ENCODE results near the gene FNBP1L. TPM values are rescaled to one million over a fixed set of nuclear protein-coding genes. Genes with fewer than 3 reads are reported as not detected.

FNBP1L gene
- total and polyA plus RNA-seq, 8 donors, result 10.1 to 32.4 (median 16.0) TPM

GRCh38 chr1:93602101-93602500 lies 154.2 kb downstream of the FNBP1L start:
- peak in 1 of 6 donors; percentile 28 for DNase-seq
- Histone ChIP-seq H3K27ac (no peak overlapping the region), H3K4me3 (no peak overlapping the region), H3K36me3 (no peaks in the 10 kb centered on the region), H3K9me3 (no peaks in the 10 kb centered on the region), H3K4me1 (peaks cover 0 to 4% (median 0%) of the 10 kb centered on the region in 3 donors), H3K27me3 (no peaks in the 10 kb centered on the region)
- no peak for ATAC-seq
- TF ChIP-seq CTCF (IDR thresholded peaks at IDR 0.05), result no peak
- 94 to 97% methylated on average over 4 of the region's 4 CpGs for WGBS, 2 donors
- FAIRE-seq, result no peak
- intact Hi-C loops (cut with DNase I), result no loop called here

GRCh38 chr1:93603106-93603505 lies 155.2 kb downstream of the FNBP1L start:
- Histone ChIP-seq H3K4me1 (peaks cover 0 to 4% (median 0%) of the 10 kb centered on the region in 3 donors), H3K4me3 (no peak overlapping the region), H3K36me3 (no peaks in the 10 kb centered on the region), H3K9me3 (no peaks in the 10 kb centered on the region), H3K27ac (no peak overlapping the region), H3K27me3 (no peaks in the 10 kb centered on the region)
- 79 to 89% methylated on average over 3 of the region's 3 CpGs for WGBS, 2 donors
- TF ChIP-seq CTCF (IDR thresholded peaks at IDR 0.05), result no peak
- FAIRE-seq (no peak), ATAC-seq (no peak), DNase-seq (no peak)
- intact Hi-C loops (cut with DNase I), result no loop called here

GRCh38 chr1:93603601-93604000 lies 155.7 kb downstream of the FNBP1L start:
- WGBS, 2 donors, result 88% methylated on average over 4 of the region's 4 CpGs
- no peaks in the 10 kb centered on the region for H3K27me3 ChIP-seq
- H3K4me1 ChIP-seq, result peaks cover 0 to 4% (median 0%) of the 10 kb centered on the region in 3 donors
- intact Hi-C loops (cut with DNase I), result no loop called here
- TF ChIP-seq CTCF (IDR thresholded peaks at IDR 0.05), result no peak
- H3K36me3 ChIP-seq, result no peaks in the 10 kb centered on the region
- no peak overlapping the region for H3K4me3 ChIP-seq
- ATAC-seq (no peak), DNase-seq (no peak), FAIRE-seq (no peak)
- H3K9me3 ChIP-seq, result no peaks in the 10 kb centered on the region
- H3K27ac ChIP-seq, result no peak overlapping the region

Other genes starting within 250 kb of the FNBP1L start
- 10 to 100 TPM; 10.1 to 26.0 (median 16.5) TPM for gene DR1, start 102.2 kb upstream of the FNBP1L start, total RNA-seq
- 1 to 10 TPM; 3.3 to 7.2 TPM for gene DR1, start 102.2 kb upstream of the FNBP1L start, polyA plus RNA-seq
- 1 to 10 TPM; 2.4 to 8.2 (median 4.9) TPM for gene BCAR3, start 233.7 kb downstream of the FNBP1L start, total RNA-seq
- gene BCAR3, start 233.7 kb downstream of the FNBP1L start, polyA plus RNA-seq, result 1 to 10 TPM; 2.6 to 6.1 TPM

Data from pancreas (tissue), 10 donors.